Skin epidermis (tissue), 12 donors: ENCODE results near the gene DNPEP.

ENCODE experiments used
- H3K27ac ChIP-seq, 21 experiments: fragments of 200-600 bp; sonication (generic) in 11 of 21; one replicate each; pipeline ENCODE4 v1.5.0; 2020; ENCODE audit warnings: mild to moderate bottlenecking in 3 of 21, inconsistent platforms in 2 of 21, moderate library complexity in 2 of 21
- H3K4me3 ChIP-seq, 7 experiments: fragments of 200-600 bp; sonication (generic) in 2 of 7; one replicate each; pipeline ENCODE4 v1.5.0; 2020; ENCODE audit warnings: inconsistent platforms in 2 of 7, mild to moderate bottlenecking in 2 of 7, moderate library complexity in 1 of 7

The DNPEP gene

DNA sequence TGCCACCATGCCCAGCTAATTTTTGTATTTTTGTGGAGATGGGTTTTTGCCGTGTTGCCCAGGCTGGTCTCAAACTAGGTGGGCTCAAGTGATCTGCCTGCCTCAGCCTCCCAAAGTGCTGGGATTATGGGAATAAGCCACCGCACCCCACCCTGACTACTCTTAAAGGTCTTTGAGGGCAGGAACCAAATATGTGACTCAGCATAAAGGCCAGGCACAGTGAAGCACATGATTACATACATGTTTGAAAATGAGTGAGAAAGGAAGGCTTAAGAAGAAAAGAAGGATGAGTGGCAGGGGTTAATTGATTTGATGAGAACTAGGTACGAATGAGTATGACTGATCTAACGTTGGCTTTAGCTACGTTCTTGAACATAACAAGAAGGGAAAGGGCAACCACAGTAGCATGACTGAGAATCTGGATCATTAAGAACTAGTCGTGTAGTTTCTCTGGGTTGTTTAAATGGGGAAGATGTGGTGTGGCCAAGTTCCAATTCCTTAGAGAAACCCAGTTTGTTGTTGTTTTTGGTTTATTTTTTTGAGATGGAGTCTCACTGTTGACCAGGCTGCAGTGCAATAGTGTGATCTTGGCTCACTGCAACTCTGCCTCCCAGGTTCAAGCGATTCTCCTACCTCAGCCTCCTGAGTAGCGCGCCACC lies 61.9 kb downstream of the DNPEP start:
- no peak overlapping the region for H3K4me3 ChIP-seq
- H3K27ac ChIP-seq, result no peak overlapping the region

DNA sequence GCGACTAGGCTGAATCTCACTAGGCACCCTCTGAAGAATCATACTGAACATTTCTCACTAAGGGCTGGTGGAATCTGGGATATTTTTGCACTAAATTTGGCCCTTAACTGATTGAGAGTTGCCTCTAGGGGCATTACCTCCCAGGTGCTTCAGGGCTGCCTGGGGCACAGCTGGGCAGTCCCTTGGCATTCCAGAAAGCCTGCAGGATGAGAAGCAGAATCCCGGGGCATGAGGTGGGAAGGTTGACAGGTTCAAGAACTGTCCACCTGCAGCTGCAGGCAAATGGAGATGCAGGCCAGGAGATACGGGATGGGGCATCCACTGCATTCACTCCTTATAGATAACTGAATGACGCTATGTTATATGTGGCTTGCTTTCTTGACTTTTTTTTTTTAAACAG lies 62.6 kb downstream of the DNPEP start:
- H3K27ac ChIP-seq, result no peak overlapping the region
- no peak overlapping the region for H3K4me3 ChIP-seq

DNA sequence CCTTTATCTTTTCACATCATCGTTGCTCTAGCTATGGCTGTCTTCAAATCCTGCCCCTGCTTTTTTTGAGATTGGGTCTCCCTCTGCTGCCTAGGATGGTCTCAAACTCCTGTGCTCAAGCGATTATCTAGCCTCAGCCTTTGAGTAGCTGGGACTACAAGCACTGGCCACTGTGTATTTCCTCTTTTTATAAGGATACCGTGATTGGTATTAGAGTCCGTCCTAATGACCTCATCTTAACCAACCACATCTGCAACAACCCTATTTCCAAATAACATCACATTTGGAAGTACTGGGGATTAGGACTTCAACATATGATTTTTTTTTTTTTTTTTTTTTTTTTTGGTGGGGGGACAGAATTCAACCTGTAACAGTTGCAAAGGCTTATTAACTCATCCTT lies 64.3 kb downstream of the DNPEP start:
- Histone ChIP-seq H3K4me3 (no peak overlapping the region), H3K27ac (no peak overlapping the region)
